Neural cell (in vitro differentiated cells): ENCODE data around the gene CXorf51B. TPM values are rescaled to one million over a fixed set of nuclear protein-coding genes. Genes with fewer than 3 reads are reported as not detected.
"Not testable (repeated sequence)": the region's sequence is repeated elsewhere in the genome, so short reads cannot be mapped to it uniquely, and the experiment has no call there.

Experiments used
- H2AFZ ChIP-seq: fragments of 200-600, 300-800 bp; sonication (generic), shearing (Covaris generic); 2 replicates; pipeline ENCODE4 v1.6.0; 2014; ENCODE audit warnings: low read depth, mild to moderate bottlenecking, antibody characterized with exemption, low read length, moderate library complexity
- H3F3A ChIP-seq: fragments of 200-600 bp; shearing (Covaris generic); 2 replicates; pipeline ENCODE4 v1.6.1; 2016; ENCODE audit warnings: mild to moderate bottlenecking, moderate library complexity, mixed read lengths, antibody characterized with exemption, low read length; ENCODE audit not compliant: insufficient read depth, poor library complexity, severe bottlenecking
- H3K27ac ChIP-seq: fragments of 200-600, 300-800 bp; sonication (generic), shearing (Covaris generic); 2 replicates; pipeline ENCODE4 v1.5.1; 2014; ENCODE audit warnings: mild to moderate bottlenecking, low read length, moderate library complexity
- H3K27me3 ChIP-seq: fragments of 300-800, 200-600 bp; sonication (generic), shearing (Covaris generic); 2 replicates; pipeline ENCODE4 v1.6.0; 2014; ENCODE audit warnings: mild to moderate bottlenecking, low read depth, low read length, moderate library complexity; ENCODE audit not compliant: insufficient read depth
- H3K36me3 ChIP-seq: fragments of 300-800, 200-600 bp; sonication (generic), shearing (Covaris generic); 2 replicates; pipeline ENCODE4 v1.5.1; 2014; ENCODE audit warnings: mild to moderate bottlenecking, antibody characterized with exemption, low read length, moderate library complexity; ENCODE audit not compliant: insufficient read depth
- H3K4me2 ChIP-seq: fragments of 300-800, 200-600 bp; sonication (generic), shearing (Covaris generic); 2 replicates; pipeline ENCODE4 v1.6.0; 2014; ENCODE audit warnings: mild to moderate bottlenecking, low read length
- H3K4me3 ChIP-seq: fragments of 300-800, 200-600 bp; sonication (generic), shearing (Covaris generic); 2 replicates; pipeline ENCODE4 v1.5.1; 2014; ENCODE audit warnings: mild to moderate bottlenecking, low read length, moderate library complexity
- H3K79me2 ChIP-seq: fragments of 200-600 bp; shearing (Covaris generic); replicated peaks from 2 replicates; pipeline ENCODE4 v1.6.0; 2014; ENCODE audit warnings: mild to moderate bottlenecking, low read length, moderate library complexity; ENCODE audit not compliant: insufficient read depth
- H3K9ac ChIP-seq: fragments of 300-800, 200-600 bp; sonication (generic), shearing (Covaris generic); 2 replicates; pipeline ENCODE4 v1.6.1; 2016; ENCODE audit warnings: mild to moderate bottlenecking, low read length, mixed read lengths
- H3K9me2 ChIP-seq: fragments of 200-600 bp; shearing (Covaris generic); 2 replicates; pipeline ENCODE4 v1.6.1; 2016; ENCODE audit warnings: mild to moderate bottlenecking, low read length, mixed read lengths; ENCODE audit not compliant: insufficient read depth
- H3K9me3 ChIP-seq: fragments of 200-600, 300-800 bp; sonication (generic), shearing (Covaris generic); 2 replicates; pipeline ENCODE4 v1.6.1; 2016; ENCODE audit warnings: mild to moderate bottlenecking, mixed run types, low read length, moderate library complexity, mixed read lengths
- H4K20me1 ChIP-seq: fragments of 200-600 bp; shearing (Covaris generic); 2 replicates; pipeline ENCODE4 v1.6.1; 2016; ENCODE audit warnings: mild to moderate bottlenecking, mixed run types; ENCODE audit not compliant: insufficient read depth
- CTCF ChIP-seq: fragments of 450-650 bp; IDR thresholded peaks from 2 replicates; pipeline ENCODE4 v1.5.1; 2014; ENCODE audit warnings: antibody characterized with exemption, mild to moderate bottlenecking, moderate library complexity; ENCODE audit not compliant: poor library complexity, severe bottlenecking
- EP300 ChIP-seq: fragments of 450-650 bp; conservative IDR thresholded peaks from 2 replicates; pipeline ENCODE4 v1.6.1; 2014; ENCODE audit warnings: antibody characterized with exemption, mild to moderate bottlenecking, moderate library complexity; ENCODE audit not compliant: poor library complexity, severe bottlenecking
- MXI1 ChIP-seq: fragments of 450-650 bp; conservative IDR thresholded peaks from 2 replicates; pipeline ENCODE4 v1.6.1; 2014; ENCODE audit warnings: antibody characterized with exemption, mild to moderate bottlenecking; ENCODE audit not compliant: poor library complexity, severe bottlenecking
- POLR2AphosphoS5 ChIP-seq: IDR thresholded peaks from 2 replicates; pipeline ENCODE4 v1.6.1; 2012
- RAD21 ChIP-seq: fragments of 450-650 bp; conservative IDR thresholded peaks from 2 replicates; pipeline ENCODE4 v1.6.1; 2014; ENCODE audit warnings: antibody characterized with exemption, mild to moderate bottlenecking, moderate library complexity
- REST ChIP-seq: IDR thresholded peaks from 2 replicates; pipeline ENCODE4 v1.6.1; 2012; ENCODE audit warnings: borderline replicate concordance
- SMC3 ChIP-seq: fragments of 450-650 bp; conservative IDR thresholded peaks from 2 replicates; pipeline ENCODE4 v1.6.1; 2014; ENCODE audit warnings: antibody characterized with exemption, mild to moderate bottlenecking, moderate library complexity; ENCODE audit not compliant: poor library complexity
- TAF1 ChIP-seq: IDR thresholded peaks from 2 replicates; pipeline ENCODE4 v1.6.1; 2012; ENCODE audit warnings: low read depth
- polyA minus RNA-seq: library from RNA; depleted of rRNA, polyadenylated mRNA; stranded (reverse); fragments of >200 nt; gene quantifications from 2 replicates; pipeline ENCODE4 v1.2.3, GENCODE V29; 2014
- polyA plus RNA-seq: library from polyadenylated mRNA; depleted of rRNA; stranded (reverse); fragments of >200 nt; gene quantifications from 2 replicates; pipeline ENCODE4 v1.2.3, GENCODE V29; 2014

The CXorf51B gene
- not detected in 2 replicates for polyA plus RNA-seq
- not detected in 2 replicates for polyA minus RNA-seq

- H3K79me2 ChIP-seq, H3K27ac ChIP-seq, H3K9me3 ChIP-seq: not testable (repeated sequence)
Observed at GRCh38 chrX:146809471-146809870, at the start of gene CXorf51B. Gene CXorf51B (plus strand): TSS chrX:146809771. CDS start chrX:146809792, 21 bp downstream.

GRCh38 chrX:146814644-146815043 is 5.1 kb downstream of the CXorf51B start, which contains the start of gene CXorf51A:
Gene CXorf51A (minus strand): TSS chrX:146814744. CDS start chrX:146814723, 21 bp downstream.
- H3F3A ChIP-seq, H3K4me3 ChIP-seq, H4K20me1 ChIP-seq, H3K79me2 ChIP-seq, H3K9me2 ChIP-seq, H3K27ac ChIP-seq, H3K27me3 ChIP-seq, H3K36me3 ChIP-seq, H3K9me3 ChIP-seq, H3K9ac ChIP-seq, H3K4me2 ChIP-seq, H2AFZ ChIP-seq: not testable (repeated sequence)

More at GRCh38 chrX:146809471-146809870, at the start of gene CXorf51B:
- H3K9ac ChIP-seq, H3K4me2 ChIP-seq, H2AFZ ChIP-seq, H3K27me3 ChIP-seq, H4K20me1 ChIP-seq, H3K4me3 ChIP-seq, H3K36me3 ChIP-seq, H3F3A ChIP-seq, H3K9me2 ChIP-seq: not testable (repeated sequence)

GRCh38 chrX:146831994-146832393 is 22.4 kb downstream of the CXorf51B start:
- H3K4me2 ChIP-seq: no peak overlapping the region
- no peak overlapping the region for H3K9ac ChIP-seq
- H3K9me3 ChIP-seq: no peaks in the 10 kb centered on the region
- no peaks in the 10 kb centered on the region for H3F3A ChIP-seq
- H3K79me2 ChIP-seq: no peaks in the 10 kb centered on the region
- TF ChIP-seq CTCF: no peak
- no peak overlapping the region for H2AFZ ChIP-seq
- no peaks in the 10 kb centered on the region for H3K9me2 ChIP-seq
- H3K36me3 ChIP-seq: no peaks in the 10 kb centered on the region
- H4K20me1 ChIP-seq: no peaks in the 10 kb centered on the region
- no peak overlapping the region for H3K4me3 ChIP-seq
- H3K27ac ChIP-seq: no peak overlapping the region
- H3K27me3 ChIP-seq: no peaks in the 10 kb centered on the region

- H3K27ac ChIP-seq: no peak overlapping the region
- no peaks in the 10 kb centered on the region for H3K9me3 ChIP-seq
- no peak overlapping the region for H2AFZ ChIP-seq
- no peaks in the 10 kb centered on the region for H3K9me2 ChIP-seq
- no peak overlapping the region for H3K4me2 ChIP-seq
- H3K9ac ChIP-seq: no peak overlapping the region
- H3K4me3 ChIP-seq: no peak overlapping the region
- no peaks in the 10 kb centered on the region for H3K79me2 ChIP-seq
- H4K20me1 ChIP-seq: no peaks in the 10 kb centered on the region
- H3K36me3 ChIP-seq: no peaks in the 10 kb centered on the region
- no peak for TF ChIP-seq SMC3
- no peak for TF ChIP-seq POLR2AphosphoS5
- no peak for TF ChIP-seq TAF1
- TF ChIP-seq MXI1: no peak
- no peak for TF ChIP-seq RAD21
- TF ChIP-seq REST: no peak
- TF ChIP-seq EP300: no peak
- TF ChIP-seq CTCF: no peak
- H3F3A ChIP-seq: no peaks in the 10 kb centered on the region
- H3K27me3 ChIP-seq: no peaks in the 10 kb centered on the region
Observed at GRCh38 chrX:146854281-146854680, 44.7 kb downstream of the CXorf51B start.
